Measurements from ENCODE around the gene FAM151B. TPM values are rescaled to one million over a fixed set of nuclear protein-coding genes. Genes with fewer than 3 reads are reported as not detected.
A peak's percentile ranks its signal among the peaks of the same experiment; 100 is the strongest.

Gene FAM151B
- total RNA-seq, 1 experiment from 2014 or later = 0.94 TPM

GRCh38 chr5:80569086-80569960 is 81.4 kb downstream of the FAM151B start:
- Mint-ChIP-seq H3K4me1 (peaks cover 8% of the 10 kb centered on the region; the same call in 1 of the 2 replicates), H3K9me3 (peaks cover 8% of the 10 kb centered on the region), H3K36me3 (peaks cover 6% of the 10 kb centered on the region), H3K27ac (no peak overlapping the region), H3K4me3 (peak overlapping the region; percentile 70), H3K27me3 (ENCODE audit: low read depth) (peaks cover 97% of the 10 kb centered on the region)
- ChIA-PET POLR2A (interaction anchor here (0.6 to 1.3 kb wide), 4 partner anchors 20 to 88 kb away, joined by 3 to 7 read pairs (median 4); partner anchors contain the start of gene FAM151B), CTCF (interaction anchor here (0.9 to 3.0 kb wide), 4 partner anchors 87 to 223 kb away, joined by 3 to 17 read pairs (median 4); no protein-coding TSS in a partner anchor)
- ATAC-seq (peak; percentile 12), DNase-seq (ENCODE audit: low spot score) (peak; percentile 41)
- TF ChIP-seq ZNF423 (CRISPR knock-in tag; IDR thresholded peaks at IDR 0.05) (0 out of 2 replicates have a peak, but pooled peaks have one; percentile 24), ZNF263 (CRISPR knock-in tag; IDR thresholded peaks at IDR 0.05; ENCODE audit: low read depth) (peak; percentile 66), ELF4 (CRISPR knock-in tag; IDR thresholded peaks at IDR 0.05; ENCODE audit: low read depth) (peak; percentile 73; the same call in 1 of the 2 replicates), PRRX2 (CRISPR knock-in tag; IDR thresholded peaks at IDR 0.05) (no peak), FOXK1 (CRISPR knock-in tag; IDR thresholded peaks at IDR 0.05) (no peak), TCF7 (CRISPR knock-in tag; IDR thresholded peaks at IDR 0.05; ENCODE audit: low read depth) (peak; percentile 52; the same call in 1 of the 2 replicates), E2F5 (CRISPR knock-in tag; IDR thresholded peaks at IDR 0.05) (peak; percentile 33; the same call in 1 of the 2 replicates), AR (CRISPR knock-in tag; IDR thresholded peaks at IDR 0.05) (no peak)
- TF ChIP-seq, protein P1, sequence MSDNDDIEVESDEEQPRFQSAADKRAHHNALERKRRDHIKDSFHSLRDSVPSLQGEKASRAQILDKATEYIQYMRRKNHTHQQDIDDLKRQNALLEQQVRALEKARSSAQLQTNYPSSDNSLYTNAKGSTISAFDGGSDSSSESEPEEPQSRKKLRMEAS (CRISPR knock-in tag; IDR thresholded peaks at IDR 0.05) = no peak

GRCh38 chr5:80569961-80570786 is 82.3 kb downstream of the FAM151B start, which contains the start of gene ANKRD34B:
Gene ANKRD34B (minus strand): TSS chr5:80570280. CDS start chr5:80560019, 10,261 bp downstream.
- ChIA-PET POLR2A (interaction anchor here (0.6 to 1.0 kb wide), 6 partner anchors 11 to 163 kb away, joined by 3 to 11 read pairs (median 3); partner anchors contain the start of genes FAM151B and ZFYVE16), CTCF (interaction anchor here (0.7 to 3.0 kb wide), 5 partner anchors 23 to 224 kb away, joined by 3 to 17 read pairs (median 4); partner anchors contain the start of gene FAM151B)
- ATAC-seq (peak; percentile 80), DNase-seq (ENCODE audit: low spot score) (peak; percentile 80)
- H3K4me3 Mint-ChIP-seq = peak within 1 kb of the TSS; percentile 70
- no peak within 1 kb of the TSS for H3K27ac Mint-ChIP-seq
- H3K27me3 Mint-ChIP-seq (ENCODE audit: low read depth) = peaks cover 96% of the 10 kb centered on the region
- H3K4me1 Mint-ChIP-seq = peaks cover 8% of the 10 kb centered on the region; the same call in 1 of the 2 replicates
- peaks cover 4% of the 10 kb centered on the region for H3K36me3 Mint-ChIP-seq
- peaks cover 8% of the 10 kb centered on the region for H3K9me3 Mint-ChIP-seq
- peak; percentile 93 for TF ChIP-seq PRDM15 (CRISPR knock-in tag; IDR thresholded peaks at IDR 0.05)
- TF ChIP-seq ARID4B (CRISPR knock-in tag; IDR thresholded peaks at IDR 0.05; ENCODE audit: borderline replicate concordance) = peak; percentile 85
- TF ChIP-seq, protein P2, sequence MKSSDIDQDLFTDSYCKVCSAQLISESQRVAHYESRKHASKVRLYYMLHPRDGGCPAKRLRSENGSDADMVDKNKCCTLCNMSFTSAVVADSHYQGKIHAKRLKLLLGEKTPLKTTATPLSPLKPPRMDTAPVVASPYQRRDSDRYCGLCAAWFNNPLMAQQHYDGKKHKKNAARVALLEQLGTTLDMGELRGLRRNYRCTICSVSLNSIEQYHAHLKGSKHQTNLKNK (CRISPR knock-in tag; IDR thresholded peaks at IDR 0.05) = no peak
- no peak for TF ChIP-seq SMAD3 (CRISPR knock-in tag; IDR thresholded peaks at IDR 0.05; ENCODE audit: borderline replicate concordance)
- TF ChIP-seq TP53 (CRISPR knock-in tag; IDR thresholded peaks at IDR 0.05) = 0 out of 2 replicates have a peak, but pooled peaks have one; percentile 57
- no peak for TF ChIP-seq CREM (CRISPR knock-in tag; IDR thresholded peaks at IDR 0.05)
- TF ChIP-seq, protein P3, sequence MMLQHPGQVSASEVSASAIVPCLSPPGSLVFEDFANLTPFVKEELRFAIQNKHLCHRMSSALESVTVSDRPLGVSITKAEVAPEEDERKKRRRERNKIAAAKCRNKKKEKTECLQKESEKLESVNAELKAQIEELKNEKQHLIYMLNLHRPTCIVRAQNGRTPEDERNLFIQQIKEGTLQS (CRISPR knock-in tag; conservative IDR thresholded peaks at IDR 0.05) = no peak
